Measurements from ENCODE around the gene PCSK6. TPM values are rescaled to one million over a fixed set of nuclear protein-coding genes. Genes with fewer than 3 reads are reported as not detected.

PCSK6 gene
- total RNA-seq, 1 donor from 2014 or later, result 8.4 TPM

DNA sequence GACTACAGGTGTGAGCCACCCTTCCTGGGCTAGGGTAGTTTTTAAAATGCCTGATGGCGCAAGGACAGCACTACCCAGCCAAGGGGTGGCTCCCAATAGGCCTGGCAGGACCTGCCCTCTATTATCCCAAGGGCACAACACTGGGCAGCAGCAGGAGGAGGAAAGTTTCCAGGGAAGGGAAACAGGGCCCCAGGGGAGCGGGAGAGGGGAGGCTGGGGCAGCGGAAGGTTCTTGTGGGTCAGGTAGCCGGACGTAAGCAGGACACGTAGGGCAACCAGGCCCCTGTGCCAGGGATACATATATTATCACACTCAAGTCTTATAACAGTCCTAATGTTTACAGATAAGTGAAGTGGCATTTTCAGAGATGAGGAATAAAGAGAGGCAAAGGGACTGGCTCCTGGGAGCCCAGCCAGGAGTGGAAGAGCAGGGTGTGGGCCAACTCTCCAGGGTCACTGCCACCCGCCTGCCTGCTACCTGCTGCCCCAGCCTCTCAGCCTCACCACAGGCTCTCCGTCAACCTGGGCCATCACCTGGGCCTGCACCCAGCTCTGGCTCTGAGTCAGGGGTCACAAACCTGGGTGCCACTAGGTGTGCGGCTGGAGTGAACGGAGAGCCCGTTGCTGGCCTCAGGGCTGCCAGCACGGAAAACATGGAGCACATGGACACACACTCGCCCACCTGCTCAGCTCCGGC lies 121.3 kb downstream of the PCSK6 start:
- peaks cover 4% of the 10 kb centered on the region for H3K27me3 ChIP-seq (ENCODE audit: control insufficient read depth, insufficient read depth, low read length)
- DNase-seq (ENCODE audit: low read depth), result no peak
- TF ChIP-seq, protein P1, sequence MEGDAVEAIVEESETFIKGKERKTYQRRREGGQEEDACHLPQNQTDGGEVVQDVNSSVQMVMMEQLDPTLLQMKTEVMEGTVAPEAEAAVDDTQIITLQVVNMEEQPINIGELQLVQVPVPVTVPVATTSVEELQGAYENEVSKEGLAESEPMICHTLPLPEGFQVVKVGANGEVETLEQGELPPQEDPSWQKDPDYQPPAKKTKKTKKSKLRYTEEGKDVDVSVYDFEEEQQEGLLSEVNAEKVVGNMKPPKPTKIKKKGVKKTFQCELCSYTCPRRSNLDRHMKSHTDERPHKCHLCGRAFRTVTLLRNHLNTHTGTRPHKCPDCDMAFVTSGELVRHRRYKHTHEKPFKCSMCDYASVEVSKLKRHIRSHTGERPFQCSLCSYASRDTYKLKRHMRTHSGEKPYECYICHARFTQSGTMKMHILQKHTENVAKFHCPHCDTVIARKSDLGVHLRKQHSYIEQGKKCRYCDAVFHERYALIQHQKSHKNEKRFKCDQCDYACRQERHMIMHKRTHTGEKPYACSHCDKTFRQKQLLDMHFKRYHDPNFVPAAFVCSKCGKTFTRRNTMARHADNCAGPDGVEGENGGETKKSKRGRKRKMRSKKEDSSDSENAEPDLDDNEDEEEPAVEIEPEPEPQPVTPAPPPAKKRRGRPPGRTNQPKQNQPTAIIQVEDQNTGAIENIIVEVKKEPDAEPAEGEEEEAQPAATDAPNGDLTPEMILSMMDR (IDR thresholded peaks at IDR 0.05; ENCODE audit: insufficient read depth, low read length, poor library complexity, severe bottlenecking), result no peak
- no peaks in the 10 kb centered on the region for H3K36me3 ChIP-seq (ENCODE audit: control insufficient read depth, insufficient read depth, low read length)
- H3K4me3 ChIP-seq (ENCODE audit: low read depth, low read length), result no peak overlapping the region

DNA sequence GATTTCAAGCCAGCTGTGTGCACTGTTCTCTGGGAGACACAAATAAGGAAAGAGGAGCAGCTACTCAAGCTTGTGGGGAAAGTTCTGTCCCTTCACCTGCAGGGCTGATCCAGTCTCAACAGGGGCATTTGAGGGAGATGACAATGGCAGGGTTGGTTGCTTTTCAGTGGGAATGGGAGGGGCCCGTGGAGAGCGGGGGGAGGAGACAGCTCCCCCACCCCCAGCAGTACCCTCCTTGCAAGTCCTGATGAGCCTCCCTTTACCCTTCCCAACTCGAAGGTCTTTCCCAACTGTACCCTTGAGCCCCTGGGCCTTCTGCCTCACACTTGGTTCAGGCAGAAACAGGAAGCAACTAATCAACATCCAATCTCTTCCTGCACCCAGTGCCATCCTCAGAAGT lies 122.7 kb downstream of the PCSK6 start:
- H3K36me3 ChIP-seq (ENCODE audit: control insufficient read depth, insufficient read depth, low read length), result no peaks in the 10 kb centered on the region
- H3K27me3 ChIP-seq (ENCODE audit: control insufficient read depth, insufficient read depth, low read length), result peaks cover 4% of the 10 kb centered on the region
- no peak for DNase-seq (ENCODE audit: low read depth)
- H3K4me3 ChIP-seq (ENCODE audit: low read depth, low read length), result no peak overlapping the region
- TF ChIP-seq, protein P1 (IDR thresholded peaks at IDR 0.05; ENCODE audit: insufficient read depth, low read length, poor library complexity, severe bottlenecking), result no peak

- H3K4me3 ChIP-seq (ENCODE audit: low read depth, low read length), result no peak overlapping the region
- TF ChIP-seq, protein P1 (IDR thresholded peaks at IDR 0.05; ENCODE audit: insufficient read depth, low read length, poor library complexity, severe bottlenecking), result no peak
- peaks cover 4% of the 10 kb centered on the region for H3K27me3 ChIP-seq (ENCODE audit: control insufficient read depth, insufficient read depth, low read length)
- no peak for DNase-seq (ENCODE audit: low read depth)
- H3K36me3 ChIP-seq (ENCODE audit: control insufficient read depth, insufficient read depth, low read length), result no peaks in the 10 kb centered on the region
Observed at GRCh38 chr15:101362986-101363566, 126.4 kb downstream of the PCSK6 start.

GRCh38 chr15:101362359-101362758 lies 127.1 kb downstream of the PCSK6 start:
- Histone ChIP-seq H3K4me3 (ENCODE audit: low read depth, low read length) (no peak overlapping the region), H3K36me3 (ENCODE audit: control insufficient read depth, insufficient read depth, low read length) (no peaks in the 10 kb centered on the region), H3K27me3 (ENCODE audit: control insufficient read depth, insufficient read depth, low read length) (peaks cover 4% of the 10 kb centered on the region)
- no peak for DNase-seq (ENCODE audit: low read depth)
- TF ChIP-seq, protein P1 (IDR thresholded peaks at IDR 0.05; ENCODE audit: insufficient read depth, low read length, poor library complexity, severe bottlenecking), result no peak

DNA sequence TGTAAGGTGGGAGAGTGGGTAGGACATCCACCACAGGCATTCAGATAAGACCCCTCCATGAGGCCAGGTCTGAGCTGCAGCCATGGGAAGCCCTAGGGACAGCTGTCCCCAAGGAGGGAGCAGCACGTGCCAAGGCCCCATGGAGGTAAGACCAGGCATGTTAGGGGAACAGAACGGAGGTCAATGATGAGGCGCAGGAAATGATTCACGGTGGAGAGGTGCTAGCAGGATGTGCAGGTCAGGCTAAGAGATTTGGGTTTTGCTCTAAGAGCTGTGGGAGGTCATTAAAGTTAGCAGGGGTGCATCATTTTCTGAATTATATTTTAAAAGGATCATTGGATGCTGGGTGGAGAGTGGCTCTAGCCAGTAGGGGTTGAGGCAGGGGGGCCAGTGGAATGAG lies 128.1 kb downstream of the PCSK6 start:
- DNase-seq (ENCODE audit: low read depth), result no peak
- TF ChIP-seq, protein P1 (IDR thresholded peaks at IDR 0.05; ENCODE audit: insufficient read depth, low read length, poor library complexity, severe bottlenecking), result no peak
- Histone ChIP-seq H3K27me3 (ENCODE audit: control insufficient read depth, insufficient read depth, low read length) (peaks cover 3% of the 10 kb centered on the region), H3K36me3 (ENCODE audit: control insufficient read depth, insufficient read depth, low read length) (no peaks in the 10 kb centered on the region), H3K4me3 (ENCODE audit: low read depth, low read length) (no peak overlapping the region)

Measured in kidney epithelial cell (primary cell).